Karpas-422 (cell line): ENCODE results near the gene NME7. TPM values are rescaled to one million over a fixed set of nuclear protein-coding genes. Genes with fewer than 3 reads are reported as not detected.
"Not testable (repeated sequence)": the region's sequence is repeated elsewhere in the genome, so short reads cannot be mapped to it uniquely, and the experiment has no call there.

Source experiments
- DNase-seq: peaks from one replicate; pipeline ENCODE4 v3.0.0-alpha.2; 2015
- H2AFZ ChIP-seq: fragments of 200-600 bp; sonication (generic); 2 replicates; pipeline ENCODE4 v1.6.1; 2014; ENCODE audit warnings: antibody characterized with exemption, low read length, mixed read lengths
- H3K27ac ChIP-seq: fragments of 200-600 bp; sonication (generic); 2 replicates; pipeline ENCODE4 v1.5.1; 2014; ENCODE audit warnings: mild to moderate bottlenecking, low read length, moderate library complexity
- H3K27me3 ChIP-seq: fragments of 200-600 bp; sonication (generic); 2 replicates; pipeline ENCODE4 v1.6.1; 2014; ENCODE audit warnings: low read length, mixed read lengths
- H3K36me3 ChIP-seq: fragments of 200-600 bp; sonication (generic); 2 replicates; pipeline ENCODE4 v1.6.1; 2014; ENCODE audit warnings: low read length, mixed read lengths; ENCODE audit not compliant: insufficient read depth
- H3K4me1 ChIP-seq: fragments of 200-600 bp; sonication (generic); 2 replicates; pipeline ENCODE4 v1.6.1; 2014; ENCODE audit warnings: mild to moderate bottlenecking, low read length, mixed read lengths
- H3K4me2 ChIP-seq: fragments of 200-600 bp; sonication (generic); 2 replicates; pipeline ENCODE4 v1.6.1; 2014; ENCODE audit warnings: low read length, low read depth, mild to moderate bottlenecking; ENCODE audit not compliant: poor library complexity, severe bottlenecking
- H3K4me3 ChIP-seq: fragments of 200-600 bp; sonication (generic); 2 replicates; pipeline ENCODE4 v1.5.1; 2014; ENCODE audit warnings: mild to moderate bottlenecking, antibody characterized with exemption, low read length, mixed read lengths
- H3K79me2 ChIP-seq: fragments of 200-600 bp; sonication (generic); 2 replicates; pipeline ENCODE4 v1.6.1; 2014; ENCODE audit warnings: mild to moderate bottlenecking, low read length, mixed read lengths
- H3K9ac ChIP-seq: fragments of 200-600 bp; sonication (generic); 2 replicates; pipeline ENCODE4 v1.6.0; 2014; ENCODE audit warnings: low read length
- H3K9me2 ChIP-seq: fragments of 200-600 bp; sonication (generic), shearing (Covaris generic); replicated peaks from 2 replicates; pipeline ENCODE4 v1.6.0; 2014; ENCODE audit warnings: mild to moderate bottlenecking, low read length, moderate library complexity; ENCODE audit not compliant: insufficient read depth
- H3K9me3 ChIP-seq: fragments of 300-700, 200-600 bp; sonication (generic); 2 replicates; pipeline ENCODE4 v1.6.1; 2014; ENCODE audit warnings: low read length, mixed read lengths
- H4K20me1 ChIP-seq: fragments of 200-600 bp; sonication (generic); 2 replicates; pipeline ENCODE4 v1.6.1; 2014; ENCODE audit warnings: mild to moderate bottlenecking, antibody characterized with exemption, low read length, low read depth; ENCODE audit not compliant: insufficient read depth
- total RNA-seq: library from RNA; depleted of rRNA; stranded (reverse); fragments of >200 nt; shearing (Covaris generic); gene quantifications from 2 replicates; pipeline ENCODE4 v1.2.3, GENCODE V29; 2014; ENCODE audit warnings: low replicate concordance; rRNA removed

The NME7 gene
- 7.2 and 7.4 TPM in 2 replicates for total RNA-seq

- peak within 1 kb of the TSS; percentile 79 for H2AFZ ChIP-seq
- H3K36me3 ChIP-seq = peaks cover 3% of the 10 kb centered on the region; the same call in 1 of the 2 replicates
- H3K9me3 ChIP-seq = 0 out of 2 replicates have a peak, but pooled peaks cover 3% of the 10 kb centered on the region
- peak within 1 kb of the TSS; percentile 60 for H3K27ac ChIP-seq
- H3K9me2 ChIP-seq = no peaks in the 10 kb centered on the region
- H3K9ac ChIP-seq = peak within 1 kb of the TSS; percentile 82
- peak within 1 kb of the TSS; percentile 78 for H3K4me2 ChIP-seq
- no peaks in the 10 kb centered on the region for H4K20me1 ChIP-seq
- peaks cover 21% of the 10 kb centered on the region for H3K4me1 ChIP-seq
- H3K27me3 ChIP-seq = no peaks in the 10 kb centered on the region
- peak; percentile 99 for DNase-seq
- peaks cover 30% of the 10 kb centered on the region for H3K79me2 ChIP-seq
- peak within 1 kb of the TSS; percentile 93 for H3K4me3 ChIP-seq
Measured at GRCh38 chr1:169367686-169368405, at the start of gene NME7, which contains the start of gene BLZF1. TSS of gene NME7 (minus strand) at chr1:169367797. CDS start at chr1:169367710, 87 bp downstream. TSS of gene BLZF1 (plus strand) at chr1:169368195. CDS start at chr1:169369523, 1,328 bp downstream.

GRCh38 chr1:169414952-169415351 is 47.4 kb upstream of the NME7 start:
- Histone ChIP-seq H3K9ac (no peak overlapping the region), H4K20me1 (no peaks in the 10 kb centered on the region), H3K27me3 (no peaks in the 10 kb centered on the region)

GRCh38 chr1:169408340-169408739 is 40.7 kb upstream of the NME7 start:
- not testable (repeated sequence) for H3K27me3 ChIP-seq, DNase-seq, H3K9ac ChIP-seq, H3K4me1 ChIP-seq, H4K20me1 ChIP-seq, H3K9me3 ChIP-seq, H3K4me2 ChIP-seq, H3K79me2 ChIP-seq, H3K36me3 ChIP-seq, H3K4me3 ChIP-seq, H3K27ac ChIP-seq, H3K9me2 ChIP-seq, H2AFZ ChIP-seq

More at GRCh38 chr1:169414952-169415351, 47.4 kb upstream of the NME7 start:
- H3K9me2 ChIP-seq = no peaks in the 10 kb centered on the region
- H3K4me3 ChIP-seq = no peak overlapping the region
- H3K27ac ChIP-seq = no peak overlapping the region
- H3K9me3 ChIP-seq = no peaks in the 10 kb centered on the region
- DNase-seq = no peak
- H3K79me2 ChIP-seq = no peaks in the 10 kb centered on the region
- no peaks in the 10 kb centered on the region for H3K4me1 ChIP-seq
- H3K36me3 ChIP-seq = no peaks in the 10 kb centered on the region
- H3K4me2 ChIP-seq = no peak overlapping the region
- no peak overlapping the region for H2AFZ ChIP-seq

- not testable (repeated sequence) for H3K4me3 ChIP-seq, H3K9ac ChIP-seq, H3K9me2 ChIP-seq, H3K9me3 ChIP-seq, H4K20me1 ChIP-seq, H3K27me3 ChIP-seq, H3K79me2 ChIP-seq, H3K27ac ChIP-seq, H3K4me2 ChIP-seq, H3K4me1 ChIP-seq, H3K36me3 ChIP-seq, DNase-seq, H2AFZ ChIP-seq
Measured at GRCh38 chr1:169402578-169402977, 35.0 kb upstream of the NME7 start.

GRCh38 chr1:169395955-169396354 is 28.4 kb upstream of the NME7 start:
- H3K9ac ChIP-seq = no peak overlapping the region
- no peaks in the 10 kb centered on the region for H3K9me2 ChIP-seq
- H2AFZ ChIP-seq = no peak overlapping the region
- no peaks in the 10 kb centered on the region for H3K4me1 ChIP-seq
- DNase-seq = no peak
- H3K4me3 ChIP-seq = no peak overlapping the region
- H4K20me1 ChIP-seq = no peaks in the 10 kb centered on the region
- no peak overlapping the region for H3K27ac ChIP-seq
- no peaks in the 10 kb centered on the region for H3K27me3 ChIP-seq
- no peaks in the 10 kb centered on the region for H3K9me3 ChIP-seq
- H3K36me3 ChIP-seq = peaks cover 3% of the 10 kb centered on the region; the same call in 1 of the 2 replicates
- no peak overlapping the region for H3K4me2 ChIP-seq
- H3K79me2 ChIP-seq = no peaks in the 10 kb centered on the region

GRCh38 chr1:169392406-169392805 is 24.8 kb upstream of the NME7 start:
- H3K9me2 ChIP-seq = no peaks in the 10 kb centered on the region
- H2AFZ ChIP-seq = no peak overlapping the region
- no peaks in the 10 kb centered on the region for H3K4me1 ChIP-seq
- no peak overlapping the region for H3K27ac ChIP-seq
- no peak overlapping the region for H3K4me3 ChIP-seq
- H4K20me1 ChIP-seq = no peaks in the 10 kb centered on the region
- no peaks in the 10 kb centered on the region for H3K9me3 ChIP-seq
- no peaks in the 10 kb centered on the region for H3K27me3 ChIP-seq
- DNase-seq = no peak
- no peak overlapping the region for H3K4me2 ChIP-seq
- H3K79me2 ChIP-seq = no peaks in the 10 kb centered on the region
- H3K9ac ChIP-seq = no peak overlapping the region
- H3K36me3 ChIP-seq = peaks cover 12% of the 10 kb centered on the region

GRCh38 chr1:169390303-169390702 is 22.7 kb upstream of the NME7 start:
- Histone ChIP-seq H3K9me3 (no peaks in the 10 kb centered on the region), H3K36me3 (peaks cover 18% of the 10 kb centered on the region), H3K79me2 (no peaks in the 10 kb centered on the region), H3K27me3 (no peaks in the 10 kb centered on the region), H3K27ac (no peak overlapping the region), H4K20me1 (no peaks in the 10 kb centered on the region), H3K4me1 (no peaks in the 10 kb centered on the region), H2AFZ (no peak overlapping the region), H3K9ac (no peak overlapping the region), H3K4me2 (no peak overlapping the region), H3K4me3 (no peak overlapping the region), H3K9me2 (no peaks in the 10 kb centered on the region)
- DNase-seq = no peak

GRCh38 chr1:169387399-169387798 is 19.8 kb upstream of the NME7 start:
- no peaks in the 10 kb centered on the region for H4K20me1 ChIP-seq
- peaks cover 27% of the 10 kb centered on the region for H3K36me3 ChIP-seq
- H3K27me3 ChIP-seq = no peaks in the 10 kb centered on the region
- no peak overlapping the region for H3K27ac ChIP-seq
- H3K4me1 ChIP-seq = no peaks in the 10 kb centered on the region
- H3K79me2 ChIP-seq = no peaks in the 10 kb centered on the region
- no peak for DNase-seq
- no peaks in the 10 kb centered on the region for H3K9me3 ChIP-seq
- H3K4me3 ChIP-seq = no peak overlapping the region
- no peak overlapping the region for H3K4me2 ChIP-seq
- H3K9ac ChIP-seq = no peak overlapping the region
- H2AFZ ChIP-seq = no peak overlapping the region
- H3K9me2 ChIP-seq = no peaks in the 10 kb centered on the region
